ENCODE data around the gene CD8B. TPM values are rescaled to one million over a fixed set of nuclear protein-coding genes. Genes with fewer than 3 reads are reported as not detected.
"Not testable (repeated sequence)": the region's sequence is repeated elsewhere in the genome, so short reads cannot be mapped to it uniquely, and the experiment has no call there.

The CD8B gene
- total RNA-seq, 1 experiment from 2014 or later: not detected

GRCh38 chr2:86839871-86840548 is 21.7 kb downstream of the CD8B start:
- DNase-seq (ENCODE audit: low read depth); in situ Hi-C loops (cut with HindIII; ENCODE audit: low pct_unique_long_range_greater_than_20kb, low sequenced_read_pairs): not testable (repeated sequence)

DNA sequence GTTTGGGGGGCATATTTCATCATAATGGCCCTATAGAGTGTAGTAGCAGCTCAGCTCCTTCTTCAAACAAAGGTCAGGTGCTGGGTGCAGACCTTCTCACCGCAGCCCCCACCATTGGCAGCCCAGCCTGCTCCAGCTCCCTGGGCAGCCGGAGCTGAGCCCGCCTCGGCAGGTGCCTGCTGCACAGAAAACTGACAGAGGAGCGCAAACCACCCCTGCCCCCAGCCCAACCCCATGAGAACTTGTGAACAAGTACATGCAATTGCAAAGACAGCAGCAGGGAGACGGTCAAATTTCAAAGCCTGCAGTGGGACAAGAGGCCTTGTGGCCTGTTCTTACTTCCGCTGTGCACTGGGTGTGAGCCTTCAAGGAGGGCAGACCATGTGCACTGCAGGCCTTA is 22.2 kb downstream of the CD8B start:
- in situ Hi-C loops (cut with HindIII; ENCODE audit: low pct_unique_long_range_greater_than_20kb, low sequenced_read_pairs); DNase-seq (ENCODE audit: low read depth): not testable (repeated sequence)

DNA sequence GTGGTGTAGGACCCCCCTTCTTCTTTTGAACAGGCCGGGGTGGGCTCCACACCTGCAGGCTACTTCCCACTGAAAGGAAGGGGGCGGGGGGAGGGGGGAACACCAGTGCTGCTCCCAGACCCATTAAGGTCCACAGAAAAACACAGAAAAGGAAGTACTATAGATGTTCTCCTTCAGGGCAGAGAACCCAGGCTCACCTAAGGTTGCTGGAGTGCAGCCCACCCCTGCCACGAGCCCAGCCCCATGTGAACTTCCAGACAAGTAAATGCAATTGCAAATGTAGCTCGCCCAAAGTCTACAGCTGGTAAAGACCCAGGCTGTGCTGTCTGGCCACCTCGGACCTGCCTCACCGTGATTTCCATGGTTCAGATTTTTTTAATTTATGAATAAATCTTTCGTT is 24.0 kb downstream of the CD8B start:
- DNase-seq (ENCODE audit: low read depth); in situ Hi-C loops (cut with HindIII; ENCODE audit: low pct_unique_long_range_greater_than_20kb, low sequenced_read_pairs): not testable (repeated sequence)

- peak; percentile 45 for DNase-seq (ENCODE audit: low read depth)
- in situ Hi-C loops (cut with HindIII; ENCODE audit: low pct_unique_long_range_greater_than_20kb, low sequenced_read_pairs): not testable (repeated sequence)
Measured at GRCh38 chr2:86836915-86837695, 24.6 kb downstream of the CD8B start.

DNA sequence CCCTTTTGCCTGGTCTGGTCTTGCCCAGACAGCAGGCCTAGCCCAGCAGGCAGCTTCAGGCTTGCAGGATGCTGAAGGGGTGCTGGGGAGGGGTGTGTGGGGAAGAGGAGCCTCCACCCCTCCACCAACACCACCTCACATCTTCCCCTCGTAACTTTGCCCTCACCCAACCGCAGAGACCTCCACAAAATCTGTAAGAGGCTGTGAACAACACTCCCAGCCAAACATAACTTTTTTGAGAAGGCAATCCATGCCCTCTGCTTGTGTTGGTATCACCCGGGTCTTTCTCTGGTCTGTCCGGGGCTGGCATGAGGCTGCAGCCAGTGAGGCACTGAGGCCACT is 26.2 kb downstream of the CD8B start:
- in situ Hi-C loops (cut with HindIII; ENCODE audit: low pct_unique_long_range_greater_than_20kb, low sequenced_read_pairs): not testable (repeated sequence)

GRCh38 chr2:86833315-86833714 is 28.4 kb downstream of the CD8B start:
- no peak for DNase-seq (ENCODE audit: low read depth)
- in situ Hi-C loops (cut with HindIII; ENCODE audit: low pct_unique_long_range_greater_than_20kb, low sequenced_read_pairs): no loop called here

More for the DNA sequence above, 26.2 kb downstream of the CD8B start:
- not testable (repeated sequence) for DNase-seq (ENCODE audit: low read depth)

- in situ Hi-C loops (cut with HindIII; ENCODE audit: low pct_unique_long_range_greater_than_20kb, low sequenced_read_pairs): no loop called here
- DNase-seq (ENCODE audit: low read depth): no peak
Measured at GRCh38 chr2:86832334-86833096, 29.2 kb downstream of the CD8B start.

GRCh38 chr2:86831537-86831936 is 30.1 kb downstream of the CD8B start:
- no peak for DNase-seq (ENCODE audit: low read depth)
- in situ Hi-C loops (cut with HindIII; ENCODE audit: low pct_unique_long_range_greater_than_20kb, low sequenced_read_pairs): no loop called here

DNA sequence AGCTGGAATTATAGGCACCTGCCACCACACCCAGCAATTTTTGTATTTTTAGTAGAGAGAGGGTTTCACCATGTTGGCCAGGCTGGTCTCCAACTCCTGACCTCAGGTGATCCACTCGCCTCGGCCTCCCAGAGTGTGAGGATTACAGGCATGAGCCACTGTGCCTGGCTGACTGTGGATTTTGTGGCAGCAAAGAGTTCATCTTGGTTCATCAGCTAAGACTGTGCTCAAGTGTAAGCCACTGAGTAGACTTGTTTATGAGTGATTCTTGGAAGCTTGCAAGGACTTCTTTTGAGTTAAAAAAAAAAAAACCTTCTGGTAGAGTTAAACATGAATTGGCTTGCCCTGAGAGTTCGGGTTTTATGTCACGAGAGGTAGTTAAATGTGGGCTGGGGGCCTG is 34.7 kb downstream of the CD8B start:
- in situ Hi-C loops (cut with HindIII; ENCODE audit: low pct_unique_long_range_greater_than_20kb, low sequenced_read_pairs): no loop called here
- no peak for DNase-seq (ENCODE audit: low read depth)

GRCh38 chr2:86825693-86826381 is 35.8 kb downstream of the CD8B start:
- no peak for DNase-seq (ENCODE audit: low read depth)
- in situ Hi-C loops (cut with HindIII; ENCODE audit: low pct_unique_long_range_greater_than_20kb, low sequenced_read_pairs): no loop called here

- DNase-seq (ENCODE audit: low read depth): no peak
Measured at GRCh38 chr2:86825036-86825692, 36.5 kb downstream of the CD8B start.

DNA sequence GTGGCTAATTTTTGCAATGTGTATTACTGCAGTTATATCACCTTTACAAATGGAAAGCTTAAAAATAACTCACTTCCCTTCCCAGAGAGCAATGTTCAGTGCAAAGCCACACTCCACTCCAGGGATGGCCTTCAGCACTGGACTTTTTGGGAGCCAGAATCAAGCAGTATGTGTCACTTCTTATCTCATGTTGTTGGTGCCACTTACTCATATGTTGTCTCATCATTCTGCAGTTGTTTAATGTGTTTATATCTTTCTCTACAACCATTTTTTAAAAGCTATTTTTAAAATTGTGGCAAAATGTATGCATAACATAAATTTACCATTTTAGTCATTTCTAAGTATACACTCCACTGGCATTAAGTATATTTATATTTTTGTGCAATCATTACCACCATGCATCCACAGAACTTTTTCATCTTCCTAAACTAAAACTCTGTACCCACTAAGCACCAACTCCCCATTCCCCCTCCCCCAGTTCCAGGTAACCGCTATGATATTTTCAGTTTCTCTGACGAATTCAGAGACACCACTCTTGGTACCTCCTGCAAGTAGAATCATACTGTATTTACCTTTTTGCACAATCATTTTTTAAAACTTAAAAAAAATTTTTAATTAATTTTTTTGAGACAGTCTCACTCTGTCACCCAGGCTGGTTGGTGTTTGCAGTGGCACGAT is 38.9 kb downstream of the CD8B start:
- no peak for DNase-seq (ENCODE audit: low read depth)
- in situ Hi-C loops (cut with HindIII; ENCODE audit: low pct_unique_long_range_greater_than_20kb, low sequenced_read_pairs): no loop called here

More at GRCh38 chr2:86825036-86825692, 36.5 kb downstream of the CD8B start:
- in situ Hi-C loops (cut with HindIII; ENCODE audit: low pct_unique_long_range_greater_than_20kb, low sequenced_read_pairs): no loop called here

DNA sequence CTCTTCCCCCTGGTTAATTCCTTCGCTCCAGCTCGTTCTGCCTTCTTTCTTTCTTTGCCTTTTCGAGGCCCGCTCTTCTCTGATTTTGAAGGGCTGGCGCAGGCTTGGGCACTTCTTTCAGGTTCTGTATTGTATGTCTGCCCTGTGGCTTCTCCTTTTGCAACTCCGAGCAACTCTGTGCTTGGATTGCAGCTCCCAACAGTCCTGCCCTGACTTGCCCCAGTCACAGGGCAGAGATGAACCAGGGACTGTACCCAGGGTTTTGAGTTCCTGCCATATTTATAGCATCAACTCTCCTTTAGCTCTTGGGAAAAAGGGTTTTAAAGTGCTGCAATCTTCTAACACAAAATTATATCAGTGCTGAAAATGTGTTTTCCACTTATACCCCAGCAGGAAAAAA is 39.8 kb downstream of the CD8B start:
- in situ Hi-C loops (cut with HindIII; ENCODE audit: low pct_unique_long_range_greater_than_20kb, low sequenced_read_pairs): no loop called here
- no peak for DNase-seq (ENCODE audit: low read depth)

- DNase-seq (ENCODE audit: low read depth): no peak
- in situ Hi-C loops (cut with HindIII; ENCODE audit: low pct_unique_long_range_greater_than_20kb, low sequenced_read_pairs): no loop called here
Measured at GRCh38 chr2:86821306-86821705, 40.4 kb downstream of the CD8B start.

DNA sequence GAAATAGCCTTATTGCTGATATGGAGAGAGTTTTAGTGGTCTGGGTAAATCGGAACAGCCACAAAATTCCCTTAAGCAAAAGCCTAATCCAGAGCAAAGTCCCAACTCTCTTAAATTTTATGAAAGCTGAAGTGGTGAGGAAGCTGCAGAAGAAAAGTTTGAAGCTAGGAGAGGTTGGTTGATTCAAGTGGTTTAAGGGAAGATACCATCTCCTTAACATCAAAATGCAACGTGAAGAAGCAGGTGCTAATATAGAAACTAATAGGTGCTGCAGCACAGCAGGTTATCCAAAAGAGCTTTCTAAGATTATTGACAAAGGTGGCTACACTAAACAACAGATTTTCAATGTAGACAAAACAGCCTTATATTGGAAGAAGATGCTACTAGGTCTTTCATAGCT is 42.7 kb downstream of the CD8B start:
- in situ Hi-C loops (cut with HindIII; ENCODE audit: low pct_unique_long_range_greater_than_20kb, low sequenced_read_pairs): no loop called here
- DNase-seq (ENCODE audit: low read depth): no peak

DNA sequence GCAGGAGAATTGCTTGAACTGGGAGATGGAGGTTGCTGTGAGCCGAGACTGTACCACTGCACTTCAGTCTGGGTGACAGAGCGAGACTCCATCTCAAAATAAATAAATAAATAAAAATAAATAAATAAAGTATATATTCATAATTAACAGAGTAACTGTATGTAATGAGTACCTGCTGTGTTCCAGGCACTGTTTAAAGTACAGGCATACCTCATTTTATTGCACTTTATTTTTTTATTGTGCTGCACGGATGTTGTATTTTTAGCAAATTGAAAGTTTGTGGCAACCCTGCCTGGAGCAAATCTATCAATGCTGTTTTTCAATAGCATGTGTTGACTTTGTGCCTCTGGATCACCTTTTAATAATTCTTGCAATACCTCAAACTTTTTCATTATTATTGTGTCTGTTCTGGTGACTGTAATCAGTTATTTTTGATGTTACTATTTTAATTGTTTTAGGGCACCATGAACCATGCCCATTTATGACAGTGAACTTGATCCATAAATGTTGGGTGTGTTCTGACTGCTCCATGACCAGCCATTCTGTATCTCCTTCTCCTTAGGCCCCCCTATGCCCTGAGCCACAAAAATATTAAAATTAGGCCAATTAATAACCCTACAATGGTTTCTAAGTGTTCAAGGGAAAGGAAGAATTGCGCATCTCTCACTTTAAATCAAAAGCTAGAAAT is 43.4 kb downstream of the CD8B start:
- no peak for DNase-seq (ENCODE audit: low read depth)
- in situ Hi-C loops (cut with HindIII; ENCODE audit: low pct_unique_long_range_greater_than_20kb, low sequenced_read_pairs): no loop called here

DNA sequence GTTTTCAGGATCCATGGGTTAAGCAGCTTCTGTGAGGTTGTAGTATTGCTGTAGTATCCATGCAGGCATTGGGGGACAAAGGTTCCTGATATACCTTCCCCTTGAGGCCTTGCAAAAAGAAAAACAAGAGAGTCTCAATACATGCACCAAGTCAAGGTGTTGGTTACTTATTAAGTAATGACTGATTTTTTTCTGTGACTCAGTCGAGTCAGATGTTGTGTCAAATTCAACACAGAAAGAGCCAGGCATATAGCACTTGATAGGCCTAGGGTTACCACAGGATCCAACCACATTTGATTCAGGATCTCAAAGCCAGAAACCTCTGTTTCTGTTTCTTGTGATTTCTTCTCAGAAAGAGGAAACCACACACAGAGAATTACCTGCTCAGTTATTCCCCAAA is 46.1 kb downstream of the CD8B start:
- in situ Hi-C loops (cut with HindIII; ENCODE audit: low pct_unique_long_range_greater_than_20kb, low sequenced_read_pairs): no loop called here

More for the DNA sequence above, 46.1 kb downstream of the CD8B start:
- DNase-seq (ENCODE audit: low read depth): peak; percentile 55
